ENCODE results near the gene TACR3.
"Not testable (repeated sequence)": the region's sequence is repeated elsewhere in the genome, so short reads cannot be mapped to it uniquely, and the experiment has no call there.

The TACR3 gene, protein sequence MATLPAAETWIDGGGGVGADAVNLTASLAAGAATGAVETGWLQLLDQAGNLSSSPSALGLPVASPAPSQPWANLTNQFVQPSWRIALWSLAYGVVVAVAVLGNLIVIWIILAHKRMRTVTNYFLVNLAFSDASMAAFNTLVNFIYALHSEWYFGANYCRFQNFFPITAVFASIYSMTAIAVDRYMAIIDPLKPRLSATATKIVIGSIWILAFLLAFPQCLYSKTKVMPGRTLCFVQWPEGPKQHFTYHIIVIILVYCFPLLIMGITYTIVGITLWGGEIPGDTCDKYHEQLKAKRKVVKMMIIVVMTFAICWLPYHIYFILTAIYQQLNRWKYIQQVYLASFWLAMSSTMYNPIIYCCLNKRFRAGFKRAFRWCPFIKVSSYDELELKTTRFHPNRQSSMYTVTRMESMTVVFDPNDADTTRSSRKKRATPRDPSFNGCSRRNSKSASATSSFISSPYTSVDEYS

GRCh38 chr4:103719830-103720207 is at the start of gene TACR3:
TACR3 (minus strand) TSS chr4:103719985; CDS start chr4:103719675, 310 bp downstream.
- no peak for DNase-seq

DNA sequence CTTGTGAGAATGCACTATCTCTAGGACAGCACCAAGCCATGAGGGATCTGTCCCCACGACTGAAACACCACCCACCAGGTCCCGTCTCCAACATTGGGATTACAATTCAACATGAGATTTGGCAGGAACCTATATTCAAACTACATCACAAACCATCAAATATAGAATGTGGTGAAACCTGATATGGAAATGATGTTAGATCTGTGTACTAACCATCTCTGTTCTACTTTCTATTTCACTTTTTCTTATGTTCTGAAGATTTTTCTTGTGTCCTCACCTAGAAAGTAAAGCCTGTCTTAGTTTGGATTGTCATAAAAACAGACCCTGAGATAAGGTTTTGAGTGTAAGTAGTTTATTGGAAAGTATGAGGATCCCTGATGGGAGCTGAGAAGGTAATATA is 37.8 kb upstream of the TACR3 start:
- no peak for DNase-seq

GRCh38 chr4:103756741-103757140 is 37.0 kb upstream of the TACR3 start:
- no peak for DNase-seq

- no peak for DNase-seq
These were observed 35.1 kb upstream of the TACR3 start for GRCh38 chr4:103754844-103755243.

GRCh38 chr4:103753868-103754653 is 34.3 kb upstream of the TACR3 start:
- DNase-seq, result no peak

DNA sequence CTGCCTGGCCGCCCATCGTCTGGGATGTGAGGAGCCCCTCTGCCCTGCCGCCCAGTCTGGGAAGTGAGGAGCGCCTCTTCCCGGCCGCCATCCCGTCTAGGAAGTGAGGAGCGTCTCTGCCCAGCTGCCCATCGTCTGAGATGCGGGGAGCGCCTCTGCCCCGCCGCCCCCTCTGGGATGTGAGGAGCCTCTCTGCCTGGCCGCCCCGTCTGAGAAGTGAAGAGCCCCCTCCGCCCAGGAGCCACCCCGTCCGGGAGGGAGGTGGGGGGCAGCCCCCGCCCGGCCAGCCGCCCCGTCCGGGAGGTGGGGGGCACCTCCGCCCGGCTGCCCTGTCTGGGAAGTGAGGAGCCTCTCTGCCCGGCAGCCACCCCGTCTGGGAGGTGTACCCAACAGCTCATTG is 3.4 kb upstream of the TACR3 start:
- DNase-seq, result not testable (repeated sequence)

GRCh38 chr4:103721251-103721650 is 1.5 kb upstream of the TACR3 start:
- DNase-seq, result no peak

DNA sequence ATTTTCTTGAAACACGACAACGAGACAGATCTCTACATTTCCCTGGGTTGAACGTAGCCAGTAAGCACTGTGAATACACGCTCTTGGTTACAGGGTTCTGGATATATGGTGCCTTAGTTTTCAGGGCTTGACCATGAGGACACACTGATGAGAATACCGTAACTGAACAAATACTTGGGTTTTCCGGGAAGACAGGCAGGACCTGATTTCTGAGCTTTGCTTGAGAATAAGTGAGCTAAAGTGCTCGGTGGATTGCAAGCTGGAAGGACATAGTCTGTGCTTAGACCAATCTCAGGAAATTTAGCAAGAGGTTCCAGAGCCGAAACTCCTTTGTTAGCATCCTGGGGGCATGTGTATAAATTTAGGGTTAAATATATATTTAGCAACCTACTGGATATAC is 876 bp upstream of the TACR3 start:
- no peak for DNase-seq

GRCh38 chr4:103719105-103719829 is 518 bp downstream of the TACR3 start:
- DNase-seq, result no peak

- no peak for DNase-seq
These were observed 27.2 kb downstream of the TACR3 start for GRCh38 chr4:103692615-103693014.

DNA sequence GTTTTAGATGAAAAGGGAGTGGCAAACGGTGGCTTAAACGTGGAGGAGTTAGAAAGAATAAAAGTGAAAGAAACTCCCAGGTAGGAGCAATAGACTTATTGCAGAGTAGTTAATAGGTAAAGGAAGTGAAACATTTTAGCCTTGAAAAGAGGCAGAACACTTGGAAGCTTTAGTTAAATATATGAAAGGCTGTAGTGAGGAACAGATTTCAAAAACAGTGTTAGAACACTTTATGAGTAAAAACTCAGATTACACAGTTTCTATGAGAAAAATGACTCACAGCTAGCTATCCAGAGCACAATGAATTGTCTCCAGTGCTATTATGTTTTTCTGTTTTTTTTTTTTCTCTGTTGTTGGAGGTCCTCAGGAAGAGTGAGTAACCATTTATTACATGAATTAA is 45.8 kb downstream of the TACR3 start:
- no peak for DNase-seq

DNA sequence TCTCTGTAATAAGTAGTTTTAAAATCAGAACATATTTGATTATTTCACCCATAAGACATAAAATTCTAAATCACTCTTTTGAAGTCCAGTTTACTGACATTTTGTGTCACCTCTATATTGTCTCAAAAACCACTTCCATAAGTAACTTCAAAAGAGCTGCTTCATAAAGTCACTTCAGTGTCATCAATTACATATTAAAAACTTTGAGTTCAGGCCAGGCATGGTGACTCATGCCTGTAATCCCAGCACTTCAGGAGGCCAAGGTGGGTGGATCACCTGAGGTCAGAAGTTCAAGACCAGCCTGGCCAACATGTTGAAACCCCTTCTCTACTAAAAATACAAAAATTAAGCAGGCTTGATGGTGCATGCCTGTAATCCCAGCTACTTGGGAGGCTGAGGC is 53.0 kb downstream of the TACR3 start:
- DNase-seq, result not testable (repeated sequence)

DNA sequence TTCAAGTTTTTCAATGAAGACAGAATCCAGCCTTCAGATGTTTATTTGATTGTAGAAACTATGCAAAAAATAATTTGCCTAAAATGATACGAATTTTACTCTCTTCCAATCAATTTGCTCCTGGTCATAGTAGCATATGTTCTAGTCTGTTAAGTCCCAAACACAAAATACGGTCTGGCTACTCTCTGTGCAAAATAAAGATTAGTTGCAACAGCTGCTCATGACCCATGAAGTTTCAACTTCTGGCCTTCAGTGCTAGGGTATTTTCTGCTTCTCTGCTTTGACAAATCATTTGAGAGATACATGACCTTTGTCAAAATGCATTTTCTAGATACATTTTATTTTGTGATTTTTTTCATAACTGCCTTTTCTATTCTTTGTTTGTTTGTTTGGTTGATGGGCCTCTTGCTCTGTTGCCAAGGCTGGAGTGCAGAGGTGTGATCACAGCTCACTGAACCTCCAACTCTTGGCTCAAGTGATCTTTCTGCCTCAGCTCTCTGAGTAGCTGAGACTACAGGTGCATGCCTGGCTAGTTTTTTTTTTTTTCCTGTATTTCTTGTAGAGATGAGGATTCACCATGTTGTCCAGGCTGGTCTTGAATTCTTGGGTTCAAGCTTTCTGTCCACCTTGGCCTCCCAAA is 55.2 kb downstream of the TACR3 start:
- no peak for DNase-seq

- DNase-seq, result no peak
These were observed 71.2 kb downstream of the TACR3 start for GRCh38 chr4:103648541-103648940.

DNA sequence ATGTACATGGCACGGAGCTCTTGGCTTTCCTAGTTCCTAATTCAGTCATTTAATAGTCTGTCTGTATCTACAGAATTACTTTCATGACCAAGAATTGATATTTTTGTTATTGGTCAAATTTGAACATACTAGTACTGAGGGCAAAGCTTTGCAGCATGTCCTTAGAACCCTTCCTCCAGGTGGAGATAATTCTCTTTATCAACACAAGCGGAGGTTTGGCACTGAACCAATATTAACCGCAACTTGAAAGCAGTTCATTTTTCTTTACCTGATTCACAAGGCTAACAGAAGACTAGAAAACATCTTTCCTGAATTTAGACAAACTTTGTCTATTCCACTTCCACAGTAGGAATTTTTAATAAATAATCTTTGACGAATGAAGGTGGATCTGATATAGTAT is 73.8 kb downstream of the TACR3 start:
- DNase-seq, result no peak

GRCh38 chr4:103634236-103634635 is 85.5 kb downstream of the TACR3 start:
- no peak for DNase-seq

DNA sequence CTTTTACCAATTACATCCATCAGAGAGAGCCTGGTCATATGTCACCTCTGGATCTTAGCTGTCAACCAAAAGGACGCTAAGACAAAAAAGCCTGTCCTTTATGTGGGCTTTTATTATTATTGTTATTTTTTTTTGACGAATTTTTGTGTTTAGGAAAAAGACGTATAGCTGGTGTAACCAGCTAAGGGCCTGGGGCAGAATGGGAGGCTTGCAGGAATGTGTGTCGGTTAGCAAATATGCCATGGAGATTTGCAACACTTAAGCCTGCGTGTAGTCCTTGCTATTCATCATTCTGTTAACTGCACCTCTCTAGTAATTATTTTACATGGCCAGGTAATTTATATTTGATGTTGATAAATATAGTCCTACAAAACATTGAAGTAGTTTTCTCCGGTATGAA is 93.5 kb downstream of the TACR3 start:
- DNase-seq, result no peak

DNA sequence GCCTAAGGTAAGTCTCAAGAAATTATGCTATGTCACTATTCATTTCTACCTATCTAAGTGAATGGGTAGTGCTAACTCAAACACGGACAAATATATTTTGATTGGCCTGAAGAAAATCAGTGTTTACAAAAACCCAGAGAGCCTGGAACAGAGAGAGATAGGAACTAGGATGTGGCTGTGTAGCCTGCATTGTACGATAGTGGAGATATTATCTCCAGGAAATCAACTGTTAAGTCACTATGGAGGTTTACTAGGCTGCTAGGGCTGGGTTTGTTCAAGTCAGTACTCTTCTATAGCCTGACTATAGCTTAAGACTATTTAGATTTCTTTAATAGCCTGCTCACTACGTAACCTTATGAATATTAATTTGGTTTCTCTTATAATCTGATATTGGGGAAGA is 127.9 kb downstream of the TACR3 start:
- DNase-seq, result no peak

DNA sequence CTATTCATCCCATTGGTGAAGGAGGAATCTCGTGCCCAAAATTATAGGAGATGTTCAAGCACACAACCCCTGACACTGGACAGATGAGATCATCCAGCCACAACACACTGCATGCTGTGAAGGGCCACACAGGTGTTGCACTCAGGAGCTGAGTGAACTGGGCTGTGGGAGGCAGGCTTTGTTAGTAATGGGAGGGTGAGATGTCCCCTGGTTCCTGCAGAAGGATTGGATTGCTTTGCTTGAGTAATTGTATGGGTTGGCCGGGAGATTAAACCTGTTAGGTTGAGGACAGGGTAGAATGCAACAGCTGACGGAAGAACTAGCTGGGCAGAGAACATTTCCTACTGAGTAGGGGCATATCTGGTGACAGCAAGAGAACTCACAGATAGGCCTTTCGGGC is 152.2 kb downstream of the TACR3 start:
- no peak for DNase-seq

GRCh38 chr4:103559178-103559577 is 160.6 kb downstream of the TACR3 start:
- not testable (repeated sequence) for DNase-seq

Data from stimulated activated CD8-positive, alpha-beta memory T cell treated with anti-CD3 and anti-CD28 coated beads, Interleukin-4, amount 100 ng/mL, for 48 hours (primary cell).